Measurements from ENCODE around the gene HBZ.
"Not testable (repeated sequence)": the region's sequence is repeated elsewhere in the genome, so short reads cannot be mapped to it uniquely, and the experiment has no call there.

Gene HBZ
- 0 to 0.15 (median 0) reads per million in 4 donors for total RNA-seq

GRCh38 chr16:152141-153128 lies at the start of gene HBZ:
TSS of gene HBZ (plus strand) at chr16:152644. CDS start at chr16:152910, 266 bp downstream.
- no peak for DNase-seq

GRCh38 chr16:104355-104754 lies 48.1 kb upstream of the HBZ start:
- DNase-seq: no peak

- no peak for DNase-seq
Measured at GRCh38 chr16:104928-105327, 47.5 kb upstream of the HBZ start.

GRCh38 chr16:105521-105920 lies 46.9 kb upstream of the HBZ start:
- no peak for DNase-seq

- peak in 4 of 5 donors; percentile 31 to 69 (median 43) for DNase-seq
Measured at GRCh38 chr16:106623-107324, 45.7 kb upstream of the HBZ start.

GRCh38 chr16:112153-112840 lies 40.1 kb upstream of the HBZ start:
- no peak for DNase-seq

- DNase-seq: no peak
Measured at GRCh38 chr16:114327-114726, 38.1 kb upstream of the HBZ start.

GRCh38 chr16:116015-116414 lies 36.4 kb upstream of the HBZ start:
- DNase-seq: no peak

- DNase-seq: peak; percentile 25 to 63 (median 46)
Measured at GRCh38 chr16:117379-118365, 34.8 kb upstream of the HBZ start.

- no peak for DNase-seq
Measured at GRCh38 chr16:118857-119256, 33.6 kb upstream of the HBZ start.

GRCh38 chr16:119295-119694 lies 33.1 kb upstream of the HBZ start:
- DNase-seq: no peak

GRCh38 chr16:119835-120491 lies 32.5 kb upstream of the HBZ start:
- DNase-seq: no peak

GRCh38 chr16:120756-121155 lies 31.7 kb upstream of the HBZ start:
- no peak for DNase-seq

- no peak for DNase-seq
Measured at GRCh38 chr16:122361-122760, 30.1 kb upstream of the HBZ start.

- DNase-seq: not testable (repeated sequence)
Measured at GRCh38 chr16:123558-124350, 28.7 kb upstream of the HBZ start.

GRCh38 chr16:125011-125410 lies 27.4 kb upstream of the HBZ start:
- DNase-seq: no peak

GRCh38 chr16:129075-129474 lies 23.4 kb upstream of the HBZ start:
- DNase-seq: no peak

- no peak for DNase-seq
Measured at GRCh38 chr16:130533-131173, 21.8 kb upstream of the HBZ start.

- no peak for DNase-seq
Measured at GRCh38 chr16:132120-132519, 20.3 kb upstream of the HBZ start.

GRCh38 chr16:133716-134115 lies 18.7 kb upstream of the HBZ start:
- DNase-seq: no peak
